Muscle of leg (tissue), 11 donors: ENCODE results near the gene FGFRL1. TPM values are rescaled to one million over a fixed set of nuclear protein-coding genes. Genes with fewer than 3 reads are reported as not detected.
"Not testable (repeated sequence)": the region's sequence is repeated elsewhere in the genome, so short reads cannot be mapped to it uniquely, and the experiment has no call there.

Experiments used
- DNase-seq: peaks from one replicate; pipeline ENCODE4 v3.0.0; 2013
- H3K27ac ChIP-seq: one replicate; pipeline ENCODE4 v1.5.1; 2013; ENCODE audit warnings: mild to moderate bottlenecking, low read length, control low read depth
- H3K27me3 ChIP-seq: one replicate; pipeline ENCODE4 v1.6.1; 2013; ENCODE audit warnings: low read length; ENCODE audit not compliant: control insufficient read depth, insufficient read depth
- H3K36me3 ChIP-seq: one replicate; pipeline ENCODE4 v1.6.1; 2013; ENCODE audit warnings: low read length; ENCODE audit not compliant: control insufficient read depth, insufficient read depth
- H3K4me1 ChIP-seq: one replicate; pipeline ENCODE4 v1.6.1; 2013; ENCODE audit warnings: low read length; ENCODE audit not compliant: control insufficient read depth, insufficient read depth
- H3K4me3 ChIP-seq: one replicate; pipeline ENCODE4 v1.5.1; 2013; ENCODE audit warnings: low read length, control low read depth
- H3K9me3 ChIP-seq: replicated peaks from 2 replicates; pipeline ENCODE4 v1.6.1; 2013; ENCODE audit warnings: low read depth, low read length; ENCODE audit not compliant: control insufficient read depth
- WGBS: methylation state at CpG from one replicate; pipeline ENCODE4 v1.1.5; 2013; ENCODE audit warnings: missing lambda C conversion rate; ENCODE audit not compliant: insufficient coverage; 5-methylcytosine and 5-hydroxymethylcytosine counted together
- polyA plus RNA-seq, 8 donors: library from polyadenylated mRNA; unstranded; fragments of 120-200 nt; gene quantifications; one replicate each; pipeline versions ENCODE4 v1.2.1 to v1.2.3, GENCODE V29; 2013; ENCODE audit warnings: inconsistent platforms in 1 of 8, low replicate concordance in 1 of 8; ENCODE audit not compliant: insufficient read length in 8 of 8, insufficient read depth in 1 of 8
- total RNA-seq: library from RNA; stranded (reverse); fragments of 120-200 nt; gene quantifications from one replicate; pipeline ENCODE4 v1.2.4, GENCODE V29; 2013

Gene FGFRL1
- total and polyA plus RNA-seq, 9 donors: 90.4 to 203 (median 170) TPM

DNA sequence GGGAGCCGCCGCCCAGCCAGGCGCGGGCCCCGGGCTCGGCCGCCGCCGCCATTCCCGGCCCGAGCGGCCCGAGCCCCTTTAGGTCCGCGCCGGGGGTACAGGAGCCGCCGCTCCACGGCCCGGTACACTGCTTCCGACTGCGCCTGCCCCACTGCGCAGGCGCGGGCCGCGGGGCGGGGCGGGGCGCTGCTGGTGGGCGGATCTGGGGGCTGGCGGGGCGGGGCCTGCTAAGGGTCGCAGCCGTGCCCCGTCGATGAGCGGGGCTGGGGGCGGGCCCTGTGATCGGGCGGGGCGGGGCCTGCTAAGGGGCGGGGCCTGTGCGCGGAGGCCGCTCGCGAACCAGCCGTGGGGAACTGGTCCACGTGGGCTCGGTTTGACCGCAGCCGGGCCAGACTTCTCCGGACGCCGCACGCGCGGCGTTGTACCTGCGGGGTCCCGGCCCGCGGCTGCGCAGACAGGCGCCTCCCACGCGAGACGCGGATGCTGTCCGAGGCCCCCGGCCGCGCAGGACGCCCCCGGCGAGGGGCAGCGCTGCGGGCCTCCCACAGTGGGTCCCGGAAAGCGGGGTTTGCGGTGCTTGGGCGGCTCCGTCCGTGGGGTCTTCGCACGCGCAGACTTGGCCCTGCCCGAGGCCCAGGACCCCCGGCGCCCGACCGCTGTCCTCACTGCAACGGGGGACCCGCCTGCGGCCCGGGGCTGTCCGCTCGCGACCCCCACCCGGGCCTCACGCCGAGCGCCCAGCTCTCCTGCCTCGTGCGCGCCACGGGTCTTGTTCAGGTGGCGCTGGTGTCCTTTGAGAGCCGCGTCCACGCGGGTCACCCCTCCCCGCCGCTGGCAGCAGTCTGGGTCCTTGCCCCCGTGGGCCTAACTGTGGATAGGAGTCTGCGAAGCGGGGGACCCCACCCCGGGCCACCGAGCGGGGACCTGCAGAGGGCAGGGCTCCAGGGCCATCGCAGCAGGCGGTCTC lies 37.7 kb upstream of the FGFRL1 start, which contains the start of gene DGKQ:
TSS of gene DGKQ (minus strand) at position 139 of the 967 bp plus-strand sequence. CDS start at position 52, 87 bp downstream.
- no peak within 1 kb of the TSS for H3K27ac ChIP-seq
- H3K27me3 ChIP-seq: peaks cover 12% of the 10 kb centered on the region
- H3K4me3 ChIP-seq: peak within 1 kb of the TSS; percentile 53
- DNase-seq: peak; percentile 91
- H3K4me1 ChIP-seq: peaks cover 16% of the 10 kb centered on the region
- WGBS: 18% methylated on average over 119 of the region's 123 CpGs
- no peaks in the 10 kb centered on the region for H3K9me3 ChIP-seq
- H3K36me3 ChIP-seq: no peaks in the 10 kb centered on the region

GRCh38 chr4:974668-975067 lies 36.8 kb upstream of the FGFRL1 start:
- H3K4me1 ChIP-seq: peaks cover 20% of the 10 kb centered on the region
- peaks cover 10% of the 10 kb centered on the region for H3K27me3 ChIP-seq
- no peak for DNase-seq
- H3K9me3 ChIP-seq: no peaks in the 10 kb centered on the region
- WGBS: 84% methylated on average over 8 of the region's 9 CpGs
- no peak overlapping the region for H3K4me3 ChIP-seq
- H3K36me3 ChIP-seq: no peaks in the 10 kb centered on the region
- H3K27ac ChIP-seq: no peak overlapping the region

- H3K9me3 ChIP-seq, H3K36me3 ChIP-seq, H3K27ac ChIP-seq, H3K4me3 ChIP-seq, H3K27me3 ChIP-seq, DNase-seq: not testable (repeated sequence)
- H3K4me1 ChIP-seq: peaks cover 20% of the 10 kb centered on the region
- WGBS: no CpG with 5 or more reads among the region's 25 CpGs
Measured at GRCh38 chr4:976016-976415, 35.4 kb upstream of the FGFRL1 start.

DNA sequence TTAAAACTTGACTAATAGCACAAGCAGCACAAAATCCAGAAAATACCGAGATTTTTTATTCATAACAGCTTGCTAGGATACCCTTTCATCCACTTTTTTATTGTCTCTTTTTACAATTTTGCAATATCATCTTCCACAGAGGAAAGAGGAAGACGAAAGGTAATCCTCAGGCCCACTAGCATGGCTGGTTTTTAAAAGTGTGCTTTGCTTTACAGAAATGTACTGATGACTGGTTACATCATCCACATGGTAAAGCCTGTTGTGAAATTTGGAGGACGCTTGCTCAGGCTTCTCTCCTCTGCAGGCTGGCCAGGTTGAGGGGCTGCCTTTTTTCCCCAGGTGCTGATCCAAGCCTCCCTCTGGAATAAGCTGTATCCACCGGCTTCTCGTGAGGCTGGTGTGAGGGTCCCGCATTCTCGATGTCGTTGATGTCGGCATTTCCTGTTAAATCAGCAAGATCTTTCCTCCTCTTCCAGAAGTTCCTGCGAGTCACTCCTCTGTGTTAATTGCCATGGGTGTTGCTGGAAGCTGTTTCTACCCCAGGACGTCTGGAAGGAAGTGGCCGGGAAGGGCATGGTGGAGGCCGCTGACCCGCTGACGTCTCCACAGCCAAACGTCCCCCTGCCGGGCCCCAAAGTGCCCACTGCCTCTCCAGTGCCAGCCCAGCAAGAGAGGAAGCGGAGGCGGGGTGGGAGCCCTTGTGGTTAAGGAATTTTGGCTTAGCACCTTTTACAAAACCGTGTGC lies 32.3 kb upstream of the FGFRL1 start:
- peaks cover 3% of the 10 kb centered on the region for H3K27me3 ChIP-seq
- no peak for DNase-seq
- WGBS: 14% methylated on average over 10 of the region's 20 CpGs
- H3K36me3 ChIP-seq: no peaks in the 10 kb centered on the region
- peaks cover 4% of the 10 kb centered on the region for H3K4me1 ChIP-seq
- H3K27ac ChIP-seq: no peak overlapping the region
- H3K9me3 ChIP-seq: no peaks in the 10 kb centered on the region
- no peak overlapping the region for H3K4me3 ChIP-seq

DNA sequence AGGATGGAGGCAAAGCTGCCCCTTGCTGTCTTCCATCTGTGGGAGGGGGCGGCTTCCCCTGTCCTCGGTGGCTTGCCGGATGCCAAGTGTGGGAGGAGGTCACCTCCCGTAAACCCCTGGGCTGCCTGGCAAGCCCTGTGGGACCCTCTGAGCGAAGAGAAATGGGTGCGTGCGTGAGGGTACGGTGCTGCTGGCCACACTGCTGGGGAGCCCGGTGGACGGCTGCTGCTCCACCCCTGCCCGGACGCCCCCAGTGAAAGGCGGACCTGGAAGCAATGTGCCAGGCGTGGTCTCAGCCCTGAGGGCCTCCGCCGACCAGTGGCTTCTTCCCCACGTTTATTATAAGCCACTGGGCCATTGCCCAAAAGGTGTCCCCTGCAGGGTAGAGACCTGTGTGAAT lies 29.1 kb upstream of the FGFRL1 start:
- Histone ChIP-seq H3K27me3 (peaks cover 3% of the 10 kb centered on the region), H3K4me1 (peaks cover 18% of the 10 kb centered on the region), H3K36me3 (no peaks in the 10 kb centered on the region), H3K4me3 (no peak overlapping the region), H3K9me3 (no peaks in the 10 kb centered on the region), H3K27ac (no peak overlapping the region)
- DNase-seq: no peak
- WGBS: 83% methylated on average over 17 of the region's 17 CpGs

- 89% methylated on average over 5 of the region's 15 CpGs for WGBS
- H3K27me3 ChIP-seq: peaks cover 3% of the 10 kb centered on the region
- peaks cover 23% of the 10 kb centered on the region for H3K4me1 ChIP-seq
- H3K4me3 ChIP-seq: no peak overlapping the region
- DNase-seq: no peak
- no peak overlapping the region for H3K27ac ChIP-seq
- no peaks in the 10 kb centered on the region for H3K36me3 ChIP-seq
- no peaks in the 10 kb centered on the region for H3K9me3 ChIP-seq
Measured at GRCh38 chr4:982814-983213, 28.6 kb upstream of the FGFRL1 start.

DNA sequence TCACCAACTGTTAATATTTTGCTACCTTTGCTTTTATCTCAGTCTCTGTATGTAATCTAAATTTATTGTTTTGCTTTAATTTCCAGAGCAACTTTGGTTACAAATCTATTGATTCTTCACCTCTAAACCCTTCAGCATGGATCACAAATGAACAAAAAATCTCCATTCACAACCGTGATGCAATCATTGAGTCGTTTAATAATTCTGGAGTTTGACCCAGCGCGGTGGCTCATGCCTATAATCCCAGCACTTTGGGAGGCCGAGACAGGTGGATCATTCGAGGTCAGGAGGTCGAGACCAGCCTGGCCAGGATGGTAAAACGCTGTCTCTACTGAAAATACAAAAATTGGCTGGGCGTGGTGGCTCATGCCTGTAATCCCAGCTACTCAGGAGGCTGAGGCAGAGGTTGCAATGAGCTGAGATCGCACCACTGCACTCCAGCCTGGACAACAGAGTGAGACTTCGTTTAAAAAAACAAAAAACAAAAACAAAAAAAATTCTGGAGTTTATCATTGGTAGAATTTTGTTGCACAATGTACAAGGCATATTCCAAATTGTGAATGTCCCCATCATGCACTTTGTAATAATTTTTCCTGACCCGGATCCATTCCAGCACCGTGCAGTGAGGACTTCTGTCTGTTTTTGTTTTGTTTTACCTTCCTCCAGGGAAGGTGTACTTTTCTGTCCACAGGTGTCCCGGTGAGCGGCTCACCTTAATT lies 26.9 kb upstream of the FGFRL1 start:
- no peak overlapping the region for H3K27ac ChIP-seq
- 81% methylated on average over 11 of the region's 15 CpGs for WGBS

DNA sequence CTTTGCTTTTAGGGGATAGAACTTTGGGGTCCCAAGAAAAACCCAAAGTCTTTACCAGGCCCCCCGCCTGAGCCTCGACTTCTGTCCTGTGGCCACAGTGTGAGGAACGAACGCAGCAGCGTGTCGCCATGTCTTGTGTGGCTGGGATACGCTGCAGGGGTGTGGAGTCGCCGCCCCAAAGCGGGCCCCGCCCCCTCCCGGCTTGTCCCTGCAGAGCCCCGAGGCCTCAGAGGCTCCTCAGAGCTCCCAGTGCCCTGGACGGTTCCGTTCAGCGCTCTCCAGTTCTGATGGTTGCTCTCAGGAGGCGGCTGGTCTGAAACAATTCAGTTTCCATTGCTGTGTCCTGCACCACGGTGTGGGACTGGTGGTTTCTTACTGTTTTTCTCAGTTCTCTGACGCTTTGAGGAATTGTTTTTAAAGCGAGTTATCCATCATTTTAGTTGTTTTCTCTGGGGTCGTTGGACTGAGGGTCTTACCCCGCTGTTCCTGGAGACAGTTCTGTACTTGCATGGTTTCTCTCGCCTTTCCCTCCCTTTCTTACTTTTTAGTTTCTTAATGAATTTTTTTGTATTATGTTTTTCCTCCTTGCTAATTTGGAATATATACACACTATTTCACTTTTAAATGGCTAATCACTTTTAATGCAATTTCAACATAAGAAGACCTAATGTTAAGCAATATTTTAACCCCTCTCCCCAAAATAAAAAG lies 26.1 kb upstream of the FGFRL1 start:
- WGBS: 30% methylated on average over 19 of the region's 23 CpGs
- Histone ChIP-seq H3K4me3 (no peak overlapping the region), H3K9me3 (no peaks in the 10 kb centered on the region), H3K4me1 (peaks cover 19% of the 10 kb centered on the region), H3K27ac (no peak overlapping the region), H3K36me3 (peaks cover 4% of the 10 kb centered on the region), H3K27me3 (no peaks in the 10 kb centered on the region)
- no peak for DNase-seq

More for the DNA sequence above, 26.9 kb upstream of the FGFRL1 start:
- H3K36me3 ChIP-seq: no peaks in the 10 kb centered on the region
- H3K4me3 ChIP-seq: no peak overlapping the region
- no peaks in the 10 kb centered on the region for H3K9me3 ChIP-seq
- H3K4me1 ChIP-seq: peaks cover 22% of the 10 kb centered on the region
- DNase-seq: no peak
- H3K27me3 ChIP-seq: peaks cover under 1% of the 10 kb centered on the region

GRCh38 chr4:986428-986878 lies 25.0 kb upstream of the FGFRL1 start:
- H3K27ac ChIP-seq: peak overlapping the region; percentile 31

More at GRCh38 chr4:986428-986878, 25.0 kb upstream of the FGFRL1 start:
- DNase-seq: no peak
- H3K4me1 ChIP-seq: peaks cover 19% of the 10 kb centered on the region
- H3K4me3 ChIP-seq: peak overlapping the region; percentile 64
- H3K27me3 ChIP-seq: no peaks in the 10 kb centered on the region
- H3K36me3 ChIP-seq: peaks cover 10% of the 10 kb centered on the region
- H3K9me3 ChIP-seq: no peaks in the 10 kb centered on the region
- WGBS: 0% methylated on average over 12 of the region's 14 CpGs
